ENCODE measurements around the gene LRRK1.

The LRRK1 gene

GRCh38 chr15:101101676-101102075 is 182.5 kb downstream of the LRRK1 start:
- no peak overlapping the region for H3K4me3 ChIP-seq
- TF ChIP-seq, protein P1, sequence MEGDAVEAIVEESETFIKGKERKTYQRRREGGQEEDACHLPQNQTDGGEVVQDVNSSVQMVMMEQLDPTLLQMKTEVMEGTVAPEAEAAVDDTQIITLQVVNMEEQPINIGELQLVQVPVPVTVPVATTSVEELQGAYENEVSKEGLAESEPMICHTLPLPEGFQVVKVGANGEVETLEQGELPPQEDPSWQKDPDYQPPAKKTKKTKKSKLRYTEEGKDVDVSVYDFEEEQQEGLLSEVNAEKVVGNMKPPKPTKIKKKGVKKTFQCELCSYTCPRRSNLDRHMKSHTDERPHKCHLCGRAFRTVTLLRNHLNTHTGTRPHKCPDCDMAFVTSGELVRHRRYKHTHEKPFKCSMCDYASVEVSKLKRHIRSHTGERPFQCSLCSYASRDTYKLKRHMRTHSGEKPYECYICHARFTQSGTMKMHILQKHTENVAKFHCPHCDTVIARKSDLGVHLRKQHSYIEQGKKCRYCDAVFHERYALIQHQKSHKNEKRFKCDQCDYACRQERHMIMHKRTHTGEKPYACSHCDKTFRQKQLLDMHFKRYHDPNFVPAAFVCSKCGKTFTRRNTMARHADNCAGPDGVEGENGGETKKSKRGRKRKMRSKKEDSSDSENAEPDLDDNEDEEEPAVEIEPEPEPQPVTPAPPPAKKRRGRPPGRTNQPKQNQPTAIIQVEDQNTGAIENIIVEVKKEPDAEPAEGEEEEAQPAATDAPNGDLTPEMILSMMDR (IDR thresholded peaks at IDR 0.05), result no peak
- intact Hi-C loops (cut with DNase I; ENCODE audit: low total_unique reads), result no loop called here

GRCh38 chr15:101102746-101103145 is 183.6 kb downstream of the LRRK1 start:
- H3K27ac ChIP-seq, result no peak overlapping the region
- no peak for DNase-seq
- H3K4me3 ChIP-seq, result no peak overlapping the region
- no peaks in the 10 kb centered on the region for H3K9me3 ChIP-seq
- intact Hi-C loops (cut with DNase I; ENCODE audit: low total_unique reads), result no loop called here
- TF ChIP-seq, protein P1 (IDR thresholded peaks at IDR 0.05), result no peak
- H3K4me1 ChIP-seq, result no peaks in the 10 kb centered on the region
- H3K36me3 ChIP-seq, result no peaks in the 10 kb centered on the region
- no peaks in the 10 kb centered on the region for H3K27me3 ChIP-seq

More at GRCh38 chr15:101101676-101102075, 182.5 kb downstream of the LRRK1 start:
- Histone ChIP-seq H3K36me3 (no peaks in the 10 kb centered on the region), H3K27ac (no peak overlapping the region), H3K9me3 (no peaks in the 10 kb centered on the region), H3K27me3 (no peaks in the 10 kb centered on the region), H3K4me1 (no peaks in the 10 kb centered on the region)
- DNase-seq, result no peak

DNA sequence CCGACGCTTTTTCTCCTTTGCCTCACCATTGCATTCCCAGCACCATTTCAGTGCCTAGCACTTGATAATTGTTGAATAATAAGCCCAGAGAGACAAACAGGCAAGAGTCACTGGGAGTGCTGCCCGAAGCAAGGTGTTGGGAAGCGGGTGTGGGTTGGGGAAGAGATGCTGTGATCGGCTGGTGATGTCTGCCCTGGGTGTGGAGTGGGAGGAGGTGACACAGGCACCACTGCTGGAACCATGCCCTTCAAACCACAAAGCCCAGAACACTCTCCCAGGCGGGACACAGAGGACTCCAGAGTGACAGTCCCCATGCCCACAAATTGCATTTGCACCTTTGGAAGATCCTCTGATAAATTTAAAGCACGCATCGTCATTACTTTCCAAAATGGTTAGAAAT is 184.4 kb downstream of the LRRK1 start:
- no peaks in the 10 kb centered on the region for H3K27me3 ChIP-seq
- no peaks in the 10 kb centered on the region for H3K9me3 ChIP-seq
- no peak overlapping the region for H3K4me3 ChIP-seq
- no peaks in the 10 kb centered on the region for H3K4me1 ChIP-seq
- no peak for DNase-seq
- no peak overlapping the region for H3K27ac ChIP-seq
- no peaks in the 10 kb centered on the region for H3K36me3 ChIP-seq
- TF ChIP-seq, protein P1 (IDR thresholded peaks at IDR 0.05), result no peak
- intact Hi-C loops (cut with DNase I; ENCODE audit: low total_unique reads), result no loop called here

DNA sequence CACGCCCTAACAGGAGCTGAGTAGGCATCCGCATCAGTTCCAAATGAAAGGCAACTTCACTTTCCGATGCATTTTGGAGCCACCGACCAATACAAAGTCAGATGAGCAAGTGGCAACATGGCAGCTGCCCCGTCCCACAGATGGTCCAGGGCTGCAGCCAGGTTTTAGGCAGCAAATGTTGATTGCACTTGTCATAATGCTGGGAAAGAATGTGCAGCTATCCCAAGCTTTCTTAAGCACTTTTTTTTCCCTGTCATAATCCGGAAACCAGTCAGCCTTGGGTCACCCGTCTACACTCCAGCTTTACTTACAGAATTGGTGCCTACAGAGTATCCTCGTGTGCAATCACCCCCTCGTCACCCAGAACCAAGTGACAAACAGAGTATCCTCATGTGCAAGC is 185.0 kb downstream of the LRRK1 start:
- intact Hi-C loops (cut with DNase I; ENCODE audit: low total_unique reads), result no loop called here
- no peaks in the 10 kb centered on the region for H3K36me3 ChIP-seq
- no peak overlapping the region for H3K4me3 ChIP-seq
- no peak for DNase-seq
- H3K4me1 ChIP-seq, result no peaks in the 10 kb centered on the region
- no peak overlapping the region for H3K27ac ChIP-seq
- TF ChIP-seq, protein P1 (IDR thresholded peaks at IDR 0.05), result no peak
- no peaks in the 10 kb centered on the region for H3K27me3 ChIP-seq
- H3K9me3 ChIP-seq, result no peaks in the 10 kb centered on the region

GRCh38 chr15:101105059-101105891 is 186.1 kb downstream of the LRRK1 start:
- H3K4me1 ChIP-seq, result no peaks in the 10 kb centered on the region
- no peak overlapping the region for H3K27ac ChIP-seq
- no peaks in the 10 kb centered on the region for H3K36me3 ChIP-seq
- H3K27me3 ChIP-seq, result no peaks in the 10 kb centered on the region
- intact Hi-C loops (cut with DNase I; ENCODE audit: low total_unique reads), result no loop called here
- no peak for DNase-seq
- H3K9me3 ChIP-seq, result no peaks in the 10 kb centered on the region
- H3K4me3 ChIP-seq, result no peak overlapping the region
- TF ChIP-seq, protein P1 (IDR thresholded peaks at IDR 0.05), result no peak

Data from tibial artery (tissue), 4 donors.